HepG2 (cell line): ENCODE results near the gene TMEM219. TPM values are rescaled to one million over a fixed set of nuclear protein-coding genes. Genes with fewer than 3 reads are reported as not detected.
A peak's percentile ranks its signal among the peaks of the same experiment; 100 is the strongest.

Experiments
- ATF5 ChIP-seq: sonication (generic); formaldehyde crosslinking; IDR thresholded peaks from 2 replicates; pipeline ENCODE4 v1.4.0; 2020; ENCODE audit warnings: mild to moderate bottlenecking, low read depth, missing genetic modification reagents
- BCLAF1 ChIP-seq: fragments of 450-650 bp; IDR thresholded peaks from 2 replicates; pipeline ENCODE4 v1.6.1; 2017; ENCODE audit warnings: mild to moderate bottlenecking
- GRHL1 ChIP-seq: sonication (generic); formaldehyde crosslinking; conservative IDR thresholded peaks from 2 replicates; pipeline ENCODE4 v1.8.0; 2022; ENCODE audit warnings: missing genetic modification reagents
- HNRNPH1 ChIP-seq: fragments of 200-400 bp; formaldehyde crosslinking; optimal IDR thresholded peaks from 2 replicates; pipeline ENCODE3; 2017; ENCODE audit warnings: mild to moderate bottlenecking, low read depth, low read length
- JUND ChIP-seq: sonication (generic); formaldehyde crosslinking; IDR thresholded peaks from 2 replicates; pipeline ENCODE4 v1.8.0; 2022; ENCODE audit warnings: mild to moderate bottlenecking, missing genetic modification reagents
- PCBP2 ChIP-seq: fragments of 200-400 bp; formaldehyde crosslinking; optimal IDR thresholded peaks from 2 replicates; pipeline ENCODE3; 2018; ENCODE audit warnings: low read length, low read depth; ENCODE audit not compliant: poor library complexity, severe bottlenecking
- RERE ChIP-seq: IDR thresholded peaks from 2 replicates; pipeline ENCODE4 v1.6.1; 2016; ENCODE audit warnings: low read depth, missing genetic modification reagents, missing compliant biosample characterization
- RFX3 ChIP-seq: IDR thresholded peaks from 2 replicates; pipeline ENCODE4 v1.6.1; 2016; ENCODE audit warnings: missing biosample characterization, missing genetic modification reagents
- TCF7L2 ChIP-seq: IDR thresholded peaks from 2 replicates; pipeline ENCODE4 v1.6.1; 2011; ENCODE audit warnings: mild to moderate bottlenecking, low read depth, low read length, moderate library complexity
- TP53 ChIP-seq: sonication (generic); formaldehyde crosslinking; conservative IDR thresholded peaks from 2 replicates; pipeline ENCODE4 v1.4.0; 2020; ENCODE audit warnings: missing genetic modification reagents
- ZBTB7A ChIP-seq: sonication (generic); formaldehyde crosslinking; IDR thresholded peaks from 2 replicates; pipeline ENCODE4 v1.8.0; 2022; ENCODE audit warnings: mild to moderate bottlenecking, missing genetic modification reagents
- ZNF710 ChIP-seq: sonication (generic); formaldehyde crosslinking; IDR thresholded peaks from 2 replicates; pipeline ENCODE4 v1.5.0; 2020; ENCODE audit warnings: mild to moderate bottlenecking, missing genetic modification reagents, borderline replicate concordance
- ZNF761 ChIP-seq: sonication (generic); formaldehyde crosslinking; conservative IDR thresholded peaks from 2 replicates; pipeline ENCODE4 v1.4.0; 2020; ENCODE audit warnings: mild to moderate bottlenecking, missing genetic modification reagents
- ZSCAN29 ChIP-seq: sonication (generic); formaldehyde crosslinking; conservative IDR thresholded peaks from 2 replicates; pipeline ENCODE4 v1.4.0; 2020; ENCODE audit warnings: mild to moderate bottlenecking, missing genetic modification reagents
- polyA plus RNA-seq, 8 experiments: library from polyadenylated mRNA; depleted of rRNA in 3 of 8; stranded (reverse) in 7 of 8; unstranded in 1 of 8; fragments of >200 nt; fragmentation: Illumina TruSeq in 4 of 8; extraction: Trizol in 4 of 8; gene quantifications; 2 replicates each; pipeline versions ENCODE4 v1.2.1 to v1.2.3, GENCODE V29; 2011 to 2016; ENCODE audit warnings: low read depth in 4 of 8, missing spikeins in 1 of 8, mixed read lengths in 1 of 8; ENCODE audit not compliant: insufficient read depth in 1 of 8
- total RNA-seq, 5 experiments: library from RNA; depleted of rRNA; stranded (reverse); fragments of >200 nt; fragmentation: Illumina TruSeq; extraction: Trizol; gene quantifications; 2 replicates each; pipeline ENCODE4 v1.2.3, GENCODE V29; 2016; ENCODE audit warnings: low read depth in 1 of 5

Gene TMEM219
- total and polyA plus RNA-seq, 2 of the 13 experiments (the other 11 are each of a cell fraction or from before 2014, with no cell fraction given): 105 to 115 TPM

- TF ChIP-seq ATF5 (CRISPR knock-in tag) (peak; percentile 95; the same call in 1 of the 2 replicates), RERE (CRISPR knock-in tag) (no peak), ZNF710 (no peak), GRHL1 (CRISPR knock-in tag) (no peak), ZBTB7A (peak; percentile 44; the same call in 1 of the 2 replicates), JUND (peak; percentile 67; the same call in 1 of the 2 replicates), HNRNPH1 (peak; percentile 51), RFX3 (CRISPR knock-in tag) (no peak), BCLAF1 (no peak), TCF7L2 (no peak), ZNF761 (CRISPR knock-in tag) (0 out of 2 replicates have a peak, but pooled peaks have one; percentile 72), TP53 (no peak), PCBP2 (no peak), ZSCAN29 (CRISPR knock-in tag) (0 out of 2 replicates have a peak, but pooled peaks have one; percentile 33)
Measured at GRCh38 chr16:29925781-29926710, 35.8 kb upstream of the TMEM219 start, which contains the start of gene KCTD13 (continued).
